ENCODE results near the gene TNNT2.

DNA sequence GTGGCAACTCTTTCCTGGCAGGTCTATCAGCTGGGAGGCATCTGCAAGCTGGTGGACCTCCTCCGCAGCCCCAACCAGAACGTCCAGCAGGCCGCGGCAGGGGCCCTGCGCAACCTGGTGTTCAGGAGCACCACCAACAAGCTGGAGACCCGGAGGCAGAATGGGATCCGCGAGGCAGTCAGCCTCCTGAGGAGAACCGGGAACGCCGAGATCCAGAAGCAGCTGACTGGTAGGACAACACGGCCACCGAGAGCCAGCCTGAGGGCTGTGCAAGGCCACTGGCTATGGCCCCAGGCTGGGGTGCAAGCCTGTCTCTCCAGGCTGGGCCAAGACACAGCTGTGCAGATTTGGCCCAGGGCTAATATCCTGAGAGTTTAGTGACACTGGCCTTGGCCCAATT is 59.9 kb downstream of the TNNT2 start:
- TF ChIP-seq, protein P1, sequence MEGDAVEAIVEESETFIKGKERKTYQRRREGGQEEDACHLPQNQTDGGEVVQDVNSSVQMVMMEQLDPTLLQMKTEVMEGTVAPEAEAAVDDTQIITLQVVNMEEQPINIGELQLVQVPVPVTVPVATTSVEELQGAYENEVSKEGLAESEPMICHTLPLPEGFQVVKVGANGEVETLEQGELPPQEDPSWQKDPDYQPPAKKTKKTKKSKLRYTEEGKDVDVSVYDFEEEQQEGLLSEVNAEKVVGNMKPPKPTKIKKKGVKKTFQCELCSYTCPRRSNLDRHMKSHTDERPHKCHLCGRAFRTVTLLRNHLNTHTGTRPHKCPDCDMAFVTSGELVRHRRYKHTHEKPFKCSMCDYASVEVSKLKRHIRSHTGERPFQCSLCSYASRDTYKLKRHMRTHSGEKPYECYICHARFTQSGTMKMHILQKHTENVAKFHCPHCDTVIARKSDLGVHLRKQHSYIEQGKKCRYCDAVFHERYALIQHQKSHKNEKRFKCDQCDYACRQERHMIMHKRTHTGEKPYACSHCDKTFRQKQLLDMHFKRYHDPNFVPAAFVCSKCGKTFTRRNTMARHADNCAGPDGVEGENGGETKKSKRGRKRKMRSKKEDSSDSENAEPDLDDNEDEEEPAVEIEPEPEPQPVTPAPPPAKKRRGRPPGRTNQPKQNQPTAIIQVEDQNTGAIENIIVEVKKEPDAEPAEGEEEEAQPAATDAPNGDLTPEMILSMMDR (conservative IDR thresholded peaks at IDR 0.05) = no peak
- TF ChIP-seq EZH2 (IDR thresholded peaks at IDR 0.05; ENCODE audit: low read depth) = no peak

Measured in PC-9 (cell line).